GM20000 (cell line): ENCODE data around the gene PIK3C2B.
"Not testable (repeated sequence)": the region's sequence is repeated elsewhere in the genome, so short reads cannot be mapped to it uniquely, and the experiment has no call there.

Source experiments
- DNase-seq: peaks from one replicate; pipeline ENCODE4 v3.0.0; 2012; ENCODE audit warnings: low spot score
- TF ChIP-seq, protein P1 (sequence below): IDR thresholded peaks from 2 replicates; pipeline ENCODE4 v1.5.1; 2012; ENCODE audit warnings: mild to moderate bottlenecking, control low read depth; ENCODE audit errors: extremely low read depth, missing control alignments

PIK3C2B gene

DNA sequence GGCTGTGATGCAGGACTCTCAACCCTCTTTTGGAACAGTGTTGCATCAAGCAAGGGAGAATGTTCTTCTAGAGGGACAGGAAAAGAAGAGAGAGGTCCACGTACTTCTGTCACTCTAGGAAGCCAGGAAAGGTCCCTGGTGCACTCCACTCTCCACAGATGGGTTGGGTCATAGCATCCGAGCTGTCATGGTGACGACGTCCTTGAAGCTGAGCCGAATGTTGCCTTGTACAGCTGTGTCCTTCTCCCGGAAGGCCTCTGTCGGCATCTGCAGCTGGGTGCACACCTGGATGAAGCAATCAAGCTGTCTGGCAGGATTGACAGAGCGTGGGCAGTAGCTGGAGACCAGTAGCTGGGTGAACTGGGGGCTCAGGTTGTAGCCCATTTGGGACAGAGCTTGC is 34.1 kb upstream of the PIK3C2B start:
- no peak for DNase-seq
- TF ChIP-seq, protein P1, sequence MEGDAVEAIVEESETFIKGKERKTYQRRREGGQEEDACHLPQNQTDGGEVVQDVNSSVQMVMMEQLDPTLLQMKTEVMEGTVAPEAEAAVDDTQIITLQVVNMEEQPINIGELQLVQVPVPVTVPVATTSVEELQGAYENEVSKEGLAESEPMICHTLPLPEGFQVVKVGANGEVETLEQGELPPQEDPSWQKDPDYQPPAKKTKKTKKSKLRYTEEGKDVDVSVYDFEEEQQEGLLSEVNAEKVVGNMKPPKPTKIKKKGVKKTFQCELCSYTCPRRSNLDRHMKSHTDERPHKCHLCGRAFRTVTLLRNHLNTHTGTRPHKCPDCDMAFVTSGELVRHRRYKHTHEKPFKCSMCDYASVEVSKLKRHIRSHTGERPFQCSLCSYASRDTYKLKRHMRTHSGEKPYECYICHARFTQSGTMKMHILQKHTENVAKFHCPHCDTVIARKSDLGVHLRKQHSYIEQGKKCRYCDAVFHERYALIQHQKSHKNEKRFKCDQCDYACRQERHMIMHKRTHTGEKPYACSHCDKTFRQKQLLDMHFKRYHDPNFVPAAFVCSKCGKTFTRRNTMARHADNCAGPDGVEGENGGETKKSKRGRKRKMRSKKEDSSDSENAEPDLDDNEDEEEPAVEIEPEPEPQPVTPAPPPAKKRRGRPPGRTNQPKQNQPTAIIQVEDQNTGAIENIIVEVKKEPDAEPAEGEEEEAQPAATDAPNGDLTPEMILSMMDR, result no peak

DNA sequence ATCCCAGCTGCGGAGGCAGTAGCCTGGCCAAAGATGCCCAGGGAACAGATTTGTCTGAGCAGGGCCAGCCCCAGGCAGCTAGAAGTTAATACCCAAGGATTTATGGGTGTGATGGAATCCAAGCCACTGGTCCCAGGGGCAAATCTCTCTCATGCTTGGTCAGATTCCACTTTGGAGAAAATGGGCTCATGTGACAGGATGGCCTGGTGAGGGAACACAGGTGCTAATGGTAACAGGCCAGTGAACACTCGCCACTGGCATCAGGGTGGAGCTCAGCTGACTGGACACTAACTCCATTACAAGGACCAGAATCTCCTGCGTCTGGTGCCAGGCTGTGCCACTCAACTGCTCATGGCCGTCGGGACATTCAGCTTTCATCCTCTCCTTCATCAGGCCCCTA is 33.6 kb upstream of the PIK3C2B start:
- no peak for DNase-seq

DNA sequence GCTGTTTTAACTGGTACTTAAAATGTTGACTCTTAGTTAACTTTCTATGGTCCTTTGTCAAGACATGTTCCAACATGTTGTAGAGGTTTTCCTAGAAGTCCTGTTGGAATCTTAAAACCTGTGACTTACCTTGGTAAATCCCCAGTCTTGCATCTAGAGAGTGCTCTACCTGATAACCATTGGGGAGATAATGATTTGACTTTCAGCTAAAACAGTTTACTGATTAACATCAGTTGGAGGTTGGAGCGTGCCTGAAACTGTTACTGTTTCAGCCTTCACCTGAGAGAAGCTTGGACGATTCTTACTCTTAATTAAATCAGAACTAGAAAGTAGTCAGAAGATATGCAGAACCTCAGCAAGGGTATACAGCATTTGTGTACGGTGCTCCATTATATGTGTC is 30.4 kb upstream of the PIK3C2B start:
- DNase-seq, result no peak
- TF ChIP-seq, protein P1, result no peak

More for the DNA sequence above, 33.6 kb upstream of the PIK3C2B start:
- TF ChIP-seq, protein P1, result no peak

DNA sequence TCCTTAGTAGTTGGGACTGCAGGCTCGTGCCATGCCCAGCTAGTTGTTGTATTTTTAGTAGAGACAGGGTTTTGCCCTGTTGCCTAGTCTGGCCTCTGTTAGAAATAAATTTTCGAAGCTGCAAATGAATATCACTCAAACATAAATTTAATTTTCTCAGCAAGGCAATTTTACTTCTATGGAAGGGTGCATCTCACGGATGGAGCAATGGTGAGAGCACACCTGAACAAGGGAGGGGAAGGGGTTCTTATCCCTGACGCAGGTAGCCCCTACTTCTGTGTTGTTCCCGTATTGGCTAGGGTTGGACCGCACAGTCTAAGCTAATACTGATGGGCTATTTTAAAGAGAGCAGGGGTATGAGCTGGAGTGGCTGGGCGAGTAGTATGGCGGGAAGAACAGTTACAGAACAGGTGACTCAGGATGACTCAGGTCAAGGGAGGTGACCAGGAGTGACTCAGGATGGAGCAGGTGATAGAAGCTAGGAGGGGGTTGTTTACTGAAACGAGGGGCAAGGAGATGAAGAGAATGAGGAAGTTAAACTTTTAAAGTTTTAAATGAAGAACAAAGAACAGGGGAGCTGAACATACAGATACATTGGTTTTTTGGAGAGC is 29.1 kb upstream of the PIK3C2B start:
- TF ChIP-seq, protein P1, result no peak
- DNase-seq, result no peak

DNA sequence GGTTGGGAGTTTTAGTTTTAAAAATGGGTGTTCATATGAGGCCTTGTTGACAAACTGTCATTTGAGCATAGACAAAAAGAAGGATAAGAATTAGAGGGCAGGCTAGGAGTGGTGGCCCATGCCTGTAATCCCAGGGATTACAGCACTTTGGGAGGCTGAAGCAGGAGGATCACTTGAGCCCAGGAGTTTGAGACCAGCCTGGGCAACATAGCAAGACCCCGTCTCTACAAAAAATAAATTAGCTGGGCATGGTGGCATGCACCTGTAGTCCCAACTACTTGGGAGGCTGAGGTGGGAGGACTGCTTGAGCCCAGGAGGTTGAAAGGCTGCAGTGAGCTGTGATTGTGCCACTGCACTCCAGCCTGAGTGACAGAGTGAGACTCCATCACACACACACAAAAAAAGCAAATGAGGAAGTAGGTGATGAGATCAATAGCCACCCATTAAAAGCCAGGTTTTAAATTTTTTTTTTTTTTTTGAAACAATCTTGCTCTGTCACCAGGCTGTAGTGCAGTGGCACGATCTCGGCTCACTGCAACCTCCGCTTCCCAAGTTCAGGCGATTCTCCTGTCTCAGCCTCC is 27.4 kb upstream of the PIK3C2B start:
- DNase-seq, result not testable (repeated sequence)

DNA sequence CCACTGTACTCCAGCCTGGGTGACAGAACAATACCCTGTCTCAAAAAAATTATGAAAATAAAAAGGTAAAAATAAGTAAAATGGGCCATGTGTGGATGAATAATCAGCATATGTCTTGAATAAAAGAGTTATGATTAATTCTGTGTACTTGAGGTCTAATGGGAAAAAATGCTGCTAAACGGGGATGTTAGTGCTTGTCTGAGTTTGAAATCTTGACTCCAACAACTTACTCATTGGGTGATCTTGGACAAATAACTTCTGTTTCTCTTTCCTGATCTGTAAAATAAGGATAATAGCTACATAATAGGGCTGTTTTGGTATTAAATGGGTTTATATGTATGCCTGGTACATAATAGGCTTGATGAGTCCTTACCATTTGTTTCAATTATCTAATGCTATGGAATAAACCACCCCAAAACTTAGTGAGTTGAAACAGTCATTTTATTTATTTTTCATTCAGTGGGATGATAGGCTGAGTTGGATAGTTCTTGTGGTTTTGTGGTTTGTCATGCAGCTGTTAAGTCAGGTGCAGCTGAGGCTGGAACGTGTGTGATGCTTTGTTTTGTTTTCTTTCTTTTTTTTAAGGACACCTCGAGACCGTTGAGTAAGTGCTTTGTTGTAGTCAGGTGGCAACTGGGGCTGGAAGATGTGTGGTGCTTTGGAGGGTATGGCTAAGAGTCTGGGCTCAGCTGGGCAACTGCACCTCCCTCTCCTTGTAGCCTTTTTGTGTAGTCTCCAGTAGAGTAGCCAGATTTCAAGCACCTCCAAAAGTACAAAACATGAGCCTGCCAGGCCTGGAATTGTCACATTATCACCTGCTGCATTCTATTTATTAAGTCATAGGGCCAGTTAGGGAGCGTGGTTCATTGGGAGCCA is 26.5 kb upstream of the PIK3C2B start:
- TF ChIP-seq, protein P1, result no peak
- peak; percentile 48 for DNase-seq

DNA sequence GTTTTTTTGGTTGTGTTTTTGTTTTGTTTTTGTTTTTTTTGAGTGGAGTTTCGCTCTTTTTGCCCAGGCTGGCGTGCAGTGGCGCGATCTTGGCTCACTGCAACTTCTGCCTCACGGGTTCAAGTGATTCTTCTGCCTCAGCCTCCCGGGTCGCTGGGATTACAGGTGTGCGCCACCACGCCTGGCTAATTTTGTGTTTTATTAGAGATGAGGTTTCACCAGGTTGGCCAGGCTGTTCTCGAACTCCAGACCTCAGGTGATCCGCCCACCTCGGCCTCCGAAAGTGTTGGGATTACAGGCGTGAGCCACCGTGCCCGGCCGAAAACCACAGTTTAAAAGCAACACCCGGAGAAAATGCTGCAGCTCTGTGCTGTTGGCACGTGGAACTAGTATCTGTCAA is 22.8 kb upstream of the PIK3C2B start:
- not testable (repeated sequence) for DNase-seq

DNA sequence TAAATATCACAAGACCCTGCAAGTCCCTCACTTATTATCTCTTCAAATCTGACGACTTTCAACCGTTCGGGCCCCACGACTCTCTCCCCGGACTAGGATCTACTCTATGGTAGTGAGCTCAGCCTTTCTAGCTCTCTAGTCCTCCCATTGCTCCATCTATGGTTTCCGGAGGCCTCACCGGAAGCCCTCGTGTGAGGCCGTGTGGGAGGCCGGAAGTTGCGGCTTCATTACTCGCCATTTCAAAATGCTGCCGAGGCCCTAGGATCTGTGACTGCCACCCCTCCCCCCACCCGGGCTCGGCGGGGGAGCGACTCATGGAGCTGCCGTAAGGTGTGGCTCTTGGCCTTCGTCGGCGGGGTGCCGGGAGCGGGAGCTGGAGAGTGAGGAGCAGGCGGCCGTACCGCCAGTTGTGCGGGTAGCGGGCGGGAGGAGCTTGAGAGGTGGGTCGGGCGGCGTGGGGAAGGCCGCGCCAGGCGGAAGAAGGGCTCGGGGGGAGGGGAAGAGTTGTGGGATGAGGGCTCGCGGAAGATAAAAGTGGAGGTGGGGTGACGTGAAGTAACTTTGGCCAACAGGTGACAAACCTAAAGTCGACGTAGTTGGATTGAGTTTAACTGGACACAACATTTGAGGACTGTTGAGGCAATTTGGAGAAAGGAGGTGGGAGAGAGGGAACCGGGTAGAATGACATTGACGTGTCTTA is 21.7 kb upstream of the PIK3C2B start, which contains the start of gene MDM4:
Gene MDM4 (plus strand): TSS at position 227 of the 700 bp plus-strand sequence. CDS start 9,113 bp downstream, outside the sequence.
- TF ChIP-seq, protein P1, result no peak

More for the DNA sequence above, 21.7 kb upstream of the PIK3C2B start, which contains the start of gene MDM4:
- peak; percentile 85 for DNase-seq
